CD4-positive, alpha-beta memory T cell (primary cell): Measurements from ENCODE around the gene CBLIF. TPM values are rescaled to one million over a fixed set of nuclear protein-coding genes. Genes with fewer than 3 reads are reported as not detected.
"Not testable (repeated sequence)": the region's sequence is repeated elsewhere in the genome, so short reads cannot be mapped to it uniquely, and the experiment has no call there.

ENCODE experiments used
- CTCF ChIA-PET: fragments of 350-600 bp; sonication (Branson Sonifier 250); formaldehyde crosslinking; loops from one replicate; lab custom pipeline; 2021; ENCODE audit warnings: inconsistent platforms; ENCODE audit not compliant: partially characterized antibody; lab: Charles Lee
- POLR2A ChIA-PET: fragments of 350-600 bp; sonication (Branson Sonifier 250); formaldehyde crosslinking; loops from one replicate; lab custom pipeline; 2021; ENCODE audit not compliant: partially characterized antibody; lab: Charles Lee
- DNase-seq, 5 donors: peaks; one replicate each; pipeline versions ENCODE4 v3.0.0 to v3.0.0-alpha.2; 2020 to 2022; ENCODE audit warnings: mixed read lengths in 1 of 5
- H3K27ac ChIP-seq: one replicate; pipeline ENCODE4 v1.7.0; 2013; ENCODE audit warnings: low read depth, low read length
- H3K27me3 ChIP-seq: 2 replicates; pipeline ENCODE4 v1.7.0; 2013; ENCODE audit warnings: mild to moderate bottlenecking, low read length, moderate library complexity; ENCODE audit not compliant: insufficient read depth
- H3K36me3 ChIP-seq: 2 replicates; pipeline ENCODE4 v1.7.0; 2013; ENCODE audit warnings: mild to moderate bottlenecking, low read length, moderate library complexity; ENCODE audit not compliant: insufficient read depth
- H3K4me1 ChIP-seq: 2 replicates; pipeline ENCODE4 v1.7.0; 2013; ENCODE audit warnings: mild to moderate bottlenecking, low read length, moderate library complexity; ENCODE audit not compliant: insufficient read depth
- H3K4me3 ChIP-seq, 2 donors: one replicate each; pipeline ENCODE4 v1.7.0; 2013; ENCODE audit warnings: low read length in 2 of 2, mild to moderate bottlenecking in 1 of 2
- H3K9me3 ChIP-seq, 2 donors: one replicate each; pipeline ENCODE4 v1.7.0; 2013; ENCODE audit warnings: low read length in 2 of 2, control low read depth in 1 of 2; ENCODE audit not compliant: control insufficient read depth in 1 of 2
- H3K27ac Mint-ChIP-seq, 7 donors: one replicate each; pipeline ENCODE4 v1.8.0; 2020 to 2021; ENCODE audit warnings: mixed read lengths in 7 of 7, mild to moderate bottlenecking in 6 of 7, inconsistent platforms in 3 of 7, moderate library complexity in 3 of 7
- H3K27me3 Mint-ChIP-seq, 2 donors: one replicate each; pipeline ENCODE4 v1.8.0; 2020 to 2021; ENCODE audit warnings: mixed read lengths in 2 of 2
- H3K36me3 Mint-ChIP-seq, 2 donors: one replicate each; pipeline ENCODE4 v1.8.0; 2020 to 2021; ENCODE audit warnings: mixed read lengths in 2 of 2, inconsistent platforms in 1 of 2, mild to moderate bottlenecking in 1 of 2
- H3K4me1 Mint-ChIP-seq, 4 donors: one replicate each; pipeline ENCODE4 v1.8.0; 2020 to 2021; ENCODE audit warnings: mixed read lengths in 4 of 4, mild to moderate bottlenecking in 1 of 4
- H3K4me3 Mint-ChIP-seq, 8 donors: one replicate each; pipeline ENCODE4 v1.8.0; 2020 to 2021; ENCODE audit warnings: mixed read lengths in 8 of 8, mild to moderate bottlenecking in 7 of 8, moderate library complexity in 6 of 8, inconsistent platforms in 3 of 8
- H3K9me3 Mint-ChIP-seq, 8 donors: one replicate each; pipeline ENCODE4 v1.8.0; 2020 to 2021; ENCODE audit warnings: mixed read lengths in 8 of 8, mild to moderate bottlenecking in 5 of 8, inconsistent platforms in 3 of 8, moderate library complexity in 1 of 8
- intact Hi-C: fragments of 100-400 bp; cut with micrococcal nuclease; formaldehyde crosslinking; loops from one replicate; pipeline ENCODE4 v1.15.1; 2023
- polyA plus RNA-seq, 2 donors: library from polyadenylated mRNA; unstranded; fragments of 300-500 nt; fragmentation: Illumina TruSeq; gene quantifications; one replicate each; pipeline ENCODE4 v1.2.3, GENCODE V29; 2021
- total RNA-seq, 2 experiments: library from RNA; stranded (reverse); gene quantifications; one replicate each; pipeline ENCODE4 v1.2.3, GENCODE V29; 2021

Gene CBLIF
- total and polyA plus RNA-seq, 4 experiments from 2014 or later: not detected

DNA sequence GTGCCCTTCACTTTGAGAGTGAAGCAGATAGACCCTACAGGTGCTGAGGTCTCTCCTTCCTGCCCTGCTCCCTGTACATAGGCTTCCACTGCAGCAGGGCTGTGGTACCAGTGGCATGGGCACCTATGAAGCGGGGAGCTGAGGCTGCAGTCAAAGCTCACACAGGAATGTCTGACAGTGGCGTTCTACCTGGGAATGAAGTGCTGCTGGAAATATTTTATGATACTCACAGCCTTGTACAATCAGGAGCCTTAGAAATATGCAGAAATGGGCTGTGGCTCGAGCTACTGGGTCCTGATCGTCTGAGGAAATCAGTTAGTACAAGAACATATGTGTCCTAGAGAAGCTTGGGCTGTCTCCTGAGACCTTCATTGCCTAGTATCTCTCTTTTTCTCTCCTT lies 59.5 kb downstream of the CBLIF start:
- intact Hi-C loops: no loop called here
- Histone ChIP-seq H3K4me1 (peaks cover 12% of the 10 kb centered on the region), H3K27ac (no peak overlapping the region), H3K4me3 (no peak overlapping the region), H3K27me3 (no peaks in the 10 kb centered on the region), H3K9me3 (no peaks in the 10 kb centered on the region), H3K36me3 (peaks cover 5% of the 10 kb centered on the region)
- peaks cover 14 to 41% (median 25%) of the 10 kb centered on the region in 4 donors for H3K4me1 Mint-ChIP-seq
- ChIA-PET POLR2A (no interaction called here), CTCF (interaction anchor here (1.2 to 3.3 kb wide), 4 partner anchors 14 to 31 kb away, joined by 3 to 11 read pairs (median 6); partner anchors contain the start of gene STX3)
- H3K9me3 Mint-ChIP-seq: peaks cover 0 to 2% (median 0%) of the 10 kb centered on the region in 8 donors
- H3K36me3 Mint-ChIP-seq: peaks cover 13 to 23% of the 10 kb centered on the region in 2 donors
- no peak overlapping the region for H3K4me3 Mint-ChIP-seq
- no peaks in the 10 kb centered on the region for H3K27me3 Mint-ChIP-seq
- peak overlapping the region in 1 of 7 donors; percentile 10 for H3K27ac Mint-ChIP-seq
- DNase-seq: no peak

GRCh38 chr11:59784441-59784840 lies 60.9 kb downstream of the CBLIF start:
- H3K9me3 Mint-ChIP-seq, H3K4me3 Mint-ChIP-seq, H3K27me3 ChIP-seq, intact Hi-C loops, POLR2A ChIA-PET, H3K27ac Mint-ChIP-seq, H3K9me3 ChIP-seq, DNase-seq, H3K4me3 ChIP-seq, H3K27me3 Mint-ChIP-seq, H3K27ac ChIP-seq, H3K36me3 ChIP-seq: not testable (repeated sequence)
- H3K4me1 ChIP-seq: peaks cover 12% of the 10 kb centered on the region
- Mint-ChIP-seq H3K36me3 (peaks cover 13 to 30% of the 10 kb centered on the region in 2 donors), H3K4me1 (peaks cover 14 to 52% (median 26%) of the 10 kb centered on the region in 4 donors)
- CTCF ChIA-PET: interaction anchor here (1.7 to 3.3 kb wide), 2 partner anchors 17 to 30 kb away, joined by 9 to 11 read pairs; partner anchors contain the start of gene STX3

DNA sequence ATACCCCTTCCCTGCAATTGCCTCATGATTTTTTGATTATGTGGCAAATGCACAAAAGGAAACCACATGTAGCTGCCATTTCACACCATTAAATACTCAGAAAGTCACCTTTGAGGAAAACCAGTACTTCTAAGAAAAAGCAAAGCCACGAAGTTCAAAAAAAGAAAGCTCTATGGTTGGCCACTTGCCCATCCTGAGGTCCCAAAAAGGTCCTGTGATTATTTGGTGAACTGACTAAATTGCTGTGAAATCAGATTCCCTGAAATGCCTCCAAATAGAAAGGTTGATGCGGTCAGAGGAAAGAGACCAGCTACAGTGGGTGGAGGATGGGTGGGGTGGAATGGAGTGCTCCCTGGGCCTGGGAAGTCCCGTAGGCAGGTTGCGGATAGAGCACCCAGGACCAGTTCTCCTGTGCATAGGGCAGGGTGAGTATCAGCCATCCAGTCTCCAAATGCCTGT lies 61.6 kb downstream of the CBLIF start:
- Mint-ChIP-seq H3K9me3 (peaks cover 0 to 2% (median 0%) of the 10 kb centered on the region in 8 donors), H3K27me3 (no peaks in the 10 kb centered on the region), H3K27ac (peak overlapping the region in 1 of 7 donors; percentile 27), H3K36me3 (peaks cover 12 to 29% of the 10 kb centered on the region in 2 donors), H3K4me3 (peak overlapping the region in 3 of 8 donors; percentile 21 to 67 (median 63)), H3K4me1 (peaks cover 14 to 54% (median 26%) of the 10 kb centered on the region in 4 donors)
- intact Hi-C loops: no loop called here
- CTCF ChIA-PET: interaction anchor here (1.0 to 3.3 kb wide), 2 partner anchors 8 to 18 kb away, joined by 3 to 11 read pairs; no protein-coding TSS in a partner anchor
- no peak overlapping the region for H3K4me3 ChIP-seq
- H3K4me1 ChIP-seq: peaks cover 12% of the 10 kb centered on the region
- no peaks in the 10 kb centered on the region for H3K27me3 ChIP-seq
- H3K36me3 ChIP-seq: peaks cover 5% of the 10 kb centered on the region
- H3K9me3 ChIP-seq: no peaks in the 10 kb centered on the region
- POLR2A ChIA-PET: no interaction called here
- no peak for DNase-seq
- H3K27ac ChIP-seq: no peak overlapping the region

- Histone ChIP-seq H3K4me3 (no peak overlapping the region), H3K4me1 (peaks cover 12% of the 10 kb centered on the region), H3K27ac (no peak overlapping the region), H3K27me3 (no peaks in the 10 kb centered on the region), H3K9me3 (no peaks in the 10 kb centered on the region), H3K36me3 (no peaks in the 10 kb centered on the region)
- Mint-ChIP-seq H3K9me3 (peaks cover 0 to 2% (median 0%) of the 10 kb centered on the region in 8 donors), H3K36me3 (peaks cover 7 to 27% of the 10 kb centered on the region in 2 donors), H3K4me3 (no peak overlapping the region), H3K27me3 (no peaks in the 10 kb centered on the region), H3K4me1 (peaks cover 14 to 56% (median 26%) of the 10 kb centered on the region in 4 donors), H3K27ac (no peak overlapping the region)
- POLR2A ChIA-PET: no interaction called here
- intact Hi-C loops: no loop called here
- CTCF ChIA-PET: interaction anchor here (0.6 kb wide), 1 partner anchor 8 kb away, joined by 3 read pairs; no protein-coding TSS in a partner anchor
- no peak for DNase-seq
These were observed 63.2 kb downstream of the CBLIF start for GRCh38 chr11:59782080-59782479.

DNA sequence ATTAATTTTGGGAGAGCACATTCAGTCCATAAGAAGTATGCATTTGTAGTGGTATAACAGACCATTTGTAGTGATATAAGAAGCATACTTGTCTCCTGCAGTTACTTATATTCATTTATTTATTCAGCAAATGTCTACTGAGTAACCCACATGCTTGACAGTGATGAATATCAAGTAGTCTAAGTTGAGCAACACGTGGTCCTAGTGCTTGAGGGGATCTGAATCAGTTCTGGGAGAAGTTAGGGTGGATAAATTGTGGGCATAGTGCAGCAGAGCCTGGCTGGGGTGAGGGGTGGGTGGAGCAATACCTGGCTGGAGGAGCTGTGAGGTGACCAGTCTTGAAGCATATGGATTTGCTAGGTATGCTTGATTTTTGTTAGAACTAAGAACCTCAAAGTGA lies 65.8 kb downstream of the CBLIF start:
- H3K4me1 Mint-ChIP-seq: peaks cover 7 to 50% (median 21%) of the 10 kb centered on the region in 4 donors
- intact Hi-C loops: no loop called here
- H3K36me3 Mint-ChIP-seq: peaks cover 9 to 22% of the 10 kb centered on the region in 2 donors

More for the DNA sequence above, 65.8 kb downstream of the CBLIF start:
- Histone ChIP-seq H3K4me3 (no peak overlapping the region), H3K27ac (no peak overlapping the region), H3K36me3 (no peaks in the 10 kb centered on the region), H3K4me1 (peaks cover 12% of the 10 kb centered on the region), H3K27me3 (no peaks in the 10 kb centered on the region), H3K9me3 (no peaks in the 10 kb centered on the region)
- no peak for DNase-seq
- peaks cover 0 to 2% (median 0%) of the 10 kb centered on the region in 8 donors for H3K9me3 Mint-ChIP-seq
- CTCF ChIA-PET: interaction anchor here (4.9 kb wide), 1 partner anchor 25 kb away, joined by 21 read pairs; the partner anchor contains the start of gene STX3
- H3K27me3 Mint-ChIP-seq: no peaks in the 10 kb centered on the region
- no peak overlapping the region for H3K4me3 Mint-ChIP-seq
- no peak overlapping the region for H3K27ac Mint-ChIP-seq
- POLR2A ChIA-PET: no interaction called here

Other genes starting within 250 kb of the CBLIF start
- 10 to 100 TPM; 55.3 to 55.6 TPM for gene OSBP, start 229.7 kb downstream of the CBLIF start, total RNA-seq
- gene OSBP, start 229.7 kb downstream of the CBLIF start, polyA plus RNA-seq: 10 to 100 TPM; 17.4 to 41.5 TPM
- 10 to 100 TPM; 45.3 to 45.5 TPM for gene PATL1, start 176.5 kb downstream of the CBLIF start, total RNA-seq
- gene PATL1, start 176.5 kb downstream of the CBLIF start, polyA plus RNA-seq: 1 to 10 TPM; 2.6 to 8.7 TPM
- gene OR10V1, start 131.7 kb downstream of the CBLIF start, total RNA-seq: not detected
- not detected for gene OR10V1, start 131.7 kb downstream of the CBLIF start, polyA plus RNA-seq
- 10 to 100 TPM; 13.6 to 15.4 TPM for gene STX3, start 90.1 kb downstream of the CBLIF start, total RNA-seq
- 1 to 10 TPM; 8.6 to 8.7 TPM for gene STX3, start 90.1 kb downstream of the CBLIF start, polyA plus RNA-seq
- gene MRPL16, start 34.7 kb downstream of the CBLIF start, total RNA-seq: 10 to 100 TPM; 33.2 to 35.9 TPM
- gene MRPL16, start 34.7 kb downstream of the CBLIF start, polyA plus RNA-seq: 10 to 100 TPM; 85.6 to 92.2 TPM
- under 1 TPM; 0.38 to 0.42 TPM for gene TCN1, start 21.0 kb upstream of the CBLIF start, total RNA-seq
- not detected for gene TCN1, start 21.0 kb upstream of the CBLIF start, polyA plus RNA-seq
- gene OOSP3, start 33.3 kb upstream of the CBLIF start, total RNA-seq: not detected
- gene OOSP3, start 33.3 kb upstream of the CBLIF start, polyA plus RNA-seq: not detected
- not detected for gene OOSP1, start 92.9 kb upstream of the CBLIF start, total RNA-seq
- gene OOSP1, start 92.9 kb upstream of the CBLIF start, polyA plus RNA-seq: not detected
- gene OOSP4A, start 118.5 kb upstream of the CBLIF start, total RNA-seq: not detected
- gene OOSP4A, start 118.5 kb upstream of the CBLIF start, polyA plus RNA-seq: not detected
- not detected for gene OOSP4B, start 171.7 kb upstream of the CBLIF start, total RNA-seq
- not detected for gene OOSP4B, start 171.7 kb upstream of the CBLIF start, polyA plus RNA-seq
- gene OOSP2, start 194.9 kb upstream of the CBLIF start, total RNA-seq: not detected
- gene OOSP2, start 194.9 kb upstream of the CBLIF start, polyA plus RNA-seq: not detected
- gene MS4A3, start 211.2 kb upstream of the CBLIF start, total RNA-seq: not detected
- gene MS4A3, start 211.2 kb upstream of the CBLIF start, polyA plus RNA-seq: under 1 TPM in 1 of 2 donors, not detected in 1; 0.37 TPM
- gene MS4A2, start 243.2 kb upstream of the CBLIF start, total RNA-seq: not detected
- gene MS4A2, start 243.2 kb upstream of the CBLIF start, polyA plus RNA-seq: not detected